Ascending aorta (tissue), 2 donors: ENCODE data around the gene BCDIN3D. TPM values are rescaled to one million over a fixed set of nuclear protein-coding genes. Genes with fewer than 3 reads are reported as not detected.

ENCODE experiments used
- DNase-seq, 2 donors: peaks; one replicate each; pipeline ENCODE4 v3.0.0-alpha.2; 2019; ENCODE audit warnings: low spot score in 2 of 2
- H3K27ac ChIP-seq, 2 donors: fragments of 200-600 bp; sonication (generic); one replicate each; pipeline ENCODE4 v1.5.1; 2016 to 2017; ENCODE audit warnings: mild to moderate bottlenecking in 1 of 2
- H3K27me3 ChIP-seq: fragments of 200-600 bp; sonication (generic); one replicate; pipeline ENCODE4 v1.5.1; 2017
- H3K36me3 ChIP-seq, 2 donors: fragments of 200-600 bp; sonication (generic); one replicate each; pipeline ENCODE4 v1.5.1; 2016
- H3K4me1 ChIP-seq, 2 donors: fragments of 200-600 bp; sonication (generic); one replicate each; pipeline ENCODE4 v1.5.1; 2016 to 2017; ENCODE audit warnings: mild to moderate bottlenecking in 1 of 2
- H3K4me3 ChIP-seq, 2 donors: fragments of 200-600 bp; sonication (generic); one replicate each; pipeline ENCODE4 v1.5.1; 2016 to 2017; ENCODE audit warnings: mild to moderate bottlenecking in 1 of 2
- H3K9me3 ChIP-seq, 2 donors: fragments of 200-600 bp; sonication (generic); one replicate each; pipeline ENCODE4 v1.5.1; 2016
- intact Hi-C: fragments of 100-400 bp; cut with DNase I; formaldehyde crosslinking; loops from one replicate; pipeline ENCODE4 v1.15.1; 2023
- total RNA-seq: library from RNA; depleted of rRNA; stranded (reverse); fragments of >200 nt; gene quantifications from one replicate; pipeline ENCODE4 v1.1.0, GENCODE V29; 2016
- TF ChIP-seq, protein P1 (sequence below), 3 experiments: fragments of 200-600 bp in 2 of 3; fragments of 450-650 bp in 1 of 3; sonication (generic) in 2 of 3; IDR thresholded peaks; one replicate each; pipeline ENCODE4 v1.5.1; 2016 to 2019; ENCODE audit warnings: antibody characterized with exemption in 3 of 3, mild to moderate bottlenecking in 1 of 3, moderate library complexity in 1 of 3

Gene BCDIN3D
- total RNA-seq, 1 donor from 2014 or later = 2.6 TPM

DNA sequence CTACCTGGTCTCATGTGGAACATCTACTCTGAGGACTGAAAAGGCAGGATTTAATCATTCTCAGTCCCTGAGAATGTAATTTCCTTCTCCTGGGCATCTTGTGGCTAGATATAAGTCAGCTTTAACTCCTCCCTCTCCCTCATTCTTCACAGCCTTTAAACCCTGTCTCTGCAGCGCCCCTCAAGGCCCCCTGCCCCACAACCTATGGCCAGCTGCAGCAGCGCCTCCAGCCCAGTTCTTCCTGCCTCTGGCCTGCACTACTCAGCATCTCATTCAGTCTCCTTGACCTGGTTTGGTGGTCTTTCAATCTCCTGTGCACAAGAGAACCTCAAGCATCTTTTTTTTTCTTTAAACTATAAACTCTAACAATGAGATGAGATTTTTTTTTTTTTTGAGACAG is 44.0 kb downstream of the BCDIN3D start:
- intact Hi-C loops = no loop called here

DNA sequence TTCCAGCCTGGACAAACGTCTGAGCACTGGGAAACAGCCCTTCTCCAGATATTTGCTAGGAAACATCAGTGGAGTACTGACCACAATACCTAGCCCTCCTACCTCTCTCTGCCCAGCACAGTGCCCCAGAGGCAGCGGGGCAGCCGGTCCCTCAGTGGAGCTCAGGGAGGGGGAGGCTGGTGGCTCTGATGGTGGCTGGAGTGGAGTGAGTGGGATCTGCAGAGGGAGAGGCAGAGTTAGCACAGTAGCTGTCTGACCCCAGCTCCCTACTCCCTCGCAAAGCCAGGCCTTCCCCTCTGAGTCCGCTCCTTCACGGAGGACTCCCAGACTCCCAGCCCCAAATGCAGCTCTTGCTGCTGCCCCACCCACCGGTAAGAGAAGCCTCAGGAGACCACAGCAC is 44.7 kb downstream of the BCDIN3D start:
- no peak for DNase-seq
- Histone ChIP-seq H3K36me3 (peaks cover 57 to 70% of the 10 kb centered on the region in 2 donors), H3K27ac (no peak overlapping the region), H3K4me1 (no peaks in the 10 kb centered on the region), H3K27me3 (no peaks in the 10 kb centered on the region), H3K4me3 (no peak overlapping the region), H3K9me3 (no peaks in the 10 kb centered on the region)
- intact Hi-C loops = no loop called here
- TF ChIP-seq, protein P1, sequence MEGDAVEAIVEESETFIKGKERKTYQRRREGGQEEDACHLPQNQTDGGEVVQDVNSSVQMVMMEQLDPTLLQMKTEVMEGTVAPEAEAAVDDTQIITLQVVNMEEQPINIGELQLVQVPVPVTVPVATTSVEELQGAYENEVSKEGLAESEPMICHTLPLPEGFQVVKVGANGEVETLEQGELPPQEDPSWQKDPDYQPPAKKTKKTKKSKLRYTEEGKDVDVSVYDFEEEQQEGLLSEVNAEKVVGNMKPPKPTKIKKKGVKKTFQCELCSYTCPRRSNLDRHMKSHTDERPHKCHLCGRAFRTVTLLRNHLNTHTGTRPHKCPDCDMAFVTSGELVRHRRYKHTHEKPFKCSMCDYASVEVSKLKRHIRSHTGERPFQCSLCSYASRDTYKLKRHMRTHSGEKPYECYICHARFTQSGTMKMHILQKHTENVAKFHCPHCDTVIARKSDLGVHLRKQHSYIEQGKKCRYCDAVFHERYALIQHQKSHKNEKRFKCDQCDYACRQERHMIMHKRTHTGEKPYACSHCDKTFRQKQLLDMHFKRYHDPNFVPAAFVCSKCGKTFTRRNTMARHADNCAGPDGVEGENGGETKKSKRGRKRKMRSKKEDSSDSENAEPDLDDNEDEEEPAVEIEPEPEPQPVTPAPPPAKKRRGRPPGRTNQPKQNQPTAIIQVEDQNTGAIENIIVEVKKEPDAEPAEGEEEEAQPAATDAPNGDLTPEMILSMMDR (IDR thresholded peaks at IDR 0.05) = no peak

More for the DNA sequence above, 44.0 kb downstream of the BCDIN3D start:
- TF ChIP-seq, protein P1 (IDR thresholded peaks at IDR 0.05) = no peak
- Histone ChIP-seq H3K9me3 (no peaks in the 10 kb centered on the region), H3K27me3 (no peaks in the 10 kb centered on the region), H3K36me3 (peaks cover 63 to 74% of the 10 kb centered on the region in 2 donors), H3K4me1 (no peaks in the 10 kb centered on the region), H3K27ac (no peak overlapping the region), H3K4me3 (no peak overlapping the region)
- no peak for DNase-seq

DNA sequence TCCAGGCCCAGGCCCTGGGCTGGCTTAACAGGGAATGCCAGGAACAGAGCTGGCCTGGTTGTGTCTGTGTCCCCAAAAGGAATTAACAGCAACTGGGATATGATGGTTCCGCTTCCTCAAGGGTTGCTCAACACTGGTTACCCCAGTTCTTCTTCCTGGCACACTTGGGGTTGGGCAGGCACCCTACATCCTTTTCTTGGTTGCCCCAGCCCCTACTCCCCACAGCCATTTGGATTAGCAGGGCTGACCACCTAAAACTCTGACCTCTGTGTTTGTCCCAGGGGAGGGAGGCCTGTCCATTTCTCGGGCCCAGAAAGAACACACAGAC is 45.5 kb downstream of the BCDIN3D start:
- no peaks in the 10 kb centered on the region for H3K27me3 ChIP-seq
- DNase-seq = no peak
- no peak overlapping the region for H3K4me3 ChIP-seq
- intact Hi-C loops = no loop called here
- H3K9me3 ChIP-seq = no peaks in the 10 kb centered on the region
- peaks cover 52 to 72% of the 10 kb centered on the region in 2 donors for H3K36me3 ChIP-seq
- H3K27ac ChIP-seq = no peak overlapping the region
- TF ChIP-seq, protein P1 (IDR thresholded peaks at IDR 0.05) = no peak
- H3K4me1 ChIP-seq = no peaks in the 10 kb centered on the region

DNA sequence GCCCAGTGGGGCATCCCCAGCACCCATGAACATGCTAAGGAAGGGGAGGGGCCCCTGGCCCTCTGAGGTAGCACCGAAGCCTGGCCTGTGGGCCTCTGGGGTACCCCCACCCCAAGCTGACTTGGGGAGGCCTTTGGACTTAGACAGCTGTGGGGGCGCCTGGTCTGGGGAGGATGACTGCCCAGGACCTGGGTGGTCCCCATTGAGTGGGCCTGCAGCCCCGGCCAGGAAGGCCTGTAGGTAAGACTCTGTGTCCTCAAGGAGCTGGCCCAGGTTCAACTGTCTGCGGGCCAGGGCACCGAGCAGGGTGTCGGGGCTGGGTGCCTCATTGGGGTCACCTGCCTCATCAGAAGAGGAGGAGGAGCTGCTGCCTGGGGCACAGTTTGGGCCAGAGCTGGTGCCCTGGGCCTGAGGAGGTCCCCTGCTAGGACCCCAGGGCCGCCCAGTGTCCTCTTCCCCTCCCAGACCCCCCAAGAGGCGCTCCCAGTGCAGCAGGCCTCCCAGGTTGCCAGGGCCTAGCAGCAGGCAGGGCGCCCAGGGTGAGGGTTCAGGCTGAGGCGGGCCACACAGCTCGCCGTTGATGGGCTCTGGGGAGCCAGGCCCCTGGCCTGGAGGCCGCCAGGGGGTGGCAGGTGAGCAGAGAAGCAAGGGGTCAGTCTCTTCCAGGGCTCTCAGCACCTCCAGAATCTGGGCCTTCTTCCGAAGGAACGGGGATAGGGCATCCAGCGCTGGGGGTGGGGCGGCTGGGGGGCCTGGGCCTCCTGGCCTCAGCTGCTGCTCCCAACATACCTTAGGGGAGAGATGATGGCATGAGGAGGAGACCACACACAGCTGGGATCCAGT is 46.1 kb downstream of the BCDIN3D start:
- DNase-seq = no peak
- intact Hi-C loops = no loop called here
- no peaks in the 10 kb centered on the region for H3K4me1 ChIP-seq
- no peak overlapping the region for H3K4me3 ChIP-seq
- no peaks in the 10 kb centered on the region for H3K27me3 ChIP-seq
- peaks cover 51 to 75% of the 10 kb centered on the region in 2 donors for H3K36me3 ChIP-seq
- H3K27ac ChIP-seq = no peak overlapping the region
- TF ChIP-seq, protein P1 (IDR thresholded peaks at IDR 0.05) = no peak
- no peaks in the 10 kb centered on the region for H3K9me3 ChIP-seq

DNA sequence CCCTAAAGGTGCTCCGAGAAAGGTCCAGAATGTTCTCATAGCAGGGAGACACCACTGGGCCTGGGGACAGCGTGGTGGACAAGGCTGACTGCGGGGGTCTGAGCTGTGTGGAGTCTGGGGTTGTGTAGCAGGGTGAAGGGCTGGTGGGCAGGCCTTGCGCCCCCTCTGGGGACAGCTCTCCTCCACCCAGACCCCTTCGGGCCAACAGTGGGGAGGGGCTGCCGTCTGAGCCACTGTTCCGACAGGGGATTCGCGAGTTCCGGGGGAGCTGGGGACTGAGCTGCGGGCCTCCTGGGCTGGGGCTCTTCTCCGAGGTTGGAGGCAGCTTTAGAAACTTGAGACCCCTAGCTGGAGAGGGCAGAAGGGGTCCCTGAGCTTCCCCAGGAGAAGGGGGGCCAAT is 46.8 kb downstream of the BCDIN3D start:
- TF ChIP-seq, protein P1 (IDR thresholded peaks at IDR 0.05) = no peak
- no peaks in the 10 kb centered on the region for H3K4me1 ChIP-seq
- H3K9me3 ChIP-seq = no peaks in the 10 kb centered on the region
- no peaks in the 10 kb centered on the region for H3K27me3 ChIP-seq
- no peak for DNase-seq
- H3K27ac ChIP-seq = no peak overlapping the region
- peaks cover 51 to 75% of the 10 kb centered on the region in 2 donors for H3K36me3 ChIP-seq
- no peak overlapping the region for H3K4me3 ChIP-seq
- intact Hi-C loops = no loop called here
